ENCODE results near the gene PROC. TPM values are rescaled to one million over a fixed set of nuclear protein-coding genes. Genes with fewer than 3 reads are reported as not detected.
A peak's percentile ranks its signal among the peaks of the same experiment; 100 is the strongest.
"Not testable (repeated sequence)": the region's sequence is repeated elsewhere in the genome, so short reads cannot be mapped to it uniquely, and the experiment has no call there.

The PROC gene
- polyA plus RNA-seq, 4 donors, result 1.0 to 26.3 (median 4.9) TPM

DNA sequence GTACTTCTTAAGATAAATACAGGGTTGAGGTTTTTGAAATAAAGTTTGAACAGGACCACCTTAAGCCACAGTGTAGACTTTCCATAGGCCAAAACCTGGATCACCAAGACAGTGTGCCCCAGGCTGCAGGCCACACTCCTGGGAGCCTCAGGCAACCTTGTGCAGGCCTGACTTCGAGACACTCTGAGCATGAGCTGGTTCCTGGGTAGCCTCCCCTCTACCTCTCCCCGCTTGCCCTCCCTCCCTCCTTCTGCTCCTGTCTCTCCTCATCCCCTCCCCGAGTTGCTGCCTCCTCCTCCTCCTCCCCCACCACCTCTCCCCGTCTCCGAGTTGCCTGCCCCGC lies 10.6 kb upstream of the PROC start:
- FAIRE-seq, result no peak
- H3K4me3 ChIP-seq (ENCODE audit: low read depth in 1 of 3, low read length in 3 of 3), result peak overlapping the region in 2 of 3 donors; percentile 8 to 66
- DNase-seq, result no peak
- peaks cover 3 to 37% (median 9%) of the 10 kb centered on the region in 3 donors for H3K4me1 ChIP-seq (ENCODE audit: control insufficient read depth in 3 of 3, insufficient read depth in 2 of 3, low read depth in 1 of 3, low read length in 2 of 3)
- H3K27me3 ChIP-seq (ENCODE audit: control insufficient read depth in 3 of 3, insufficient read depth in 3 of 3, low read length in 3 of 3), result no peaks in the 10 kb centered on the region
- H3K36me3 ChIP-seq (ENCODE audit: control insufficient read depth in 3 of 3, insufficient read depth in 2 of 3, low read depth in 1 of 3, low read length in 3 of 3), result no peaks in the 10 kb centered on the region
- H3K9me3 ChIP-seq (ENCODE audit: control insufficient read depth in 2 of 2, insufficient read depth in 1 of 2, low read depth in 1 of 2, low read length in 1 of 2), result no peaks in the 10 kb centered on the region
- H3K27ac ChIP-seq (ENCODE audit: low read depth in 1 of 3, low read length in 2 of 3), result peak overlapping the region; percentile 9 to 88 (median 70)
- 1 to 3% (median 3%) methylated on average over 5 to 6 of the region's 6 CpGs for WGBS, 3 donors

DNA sequence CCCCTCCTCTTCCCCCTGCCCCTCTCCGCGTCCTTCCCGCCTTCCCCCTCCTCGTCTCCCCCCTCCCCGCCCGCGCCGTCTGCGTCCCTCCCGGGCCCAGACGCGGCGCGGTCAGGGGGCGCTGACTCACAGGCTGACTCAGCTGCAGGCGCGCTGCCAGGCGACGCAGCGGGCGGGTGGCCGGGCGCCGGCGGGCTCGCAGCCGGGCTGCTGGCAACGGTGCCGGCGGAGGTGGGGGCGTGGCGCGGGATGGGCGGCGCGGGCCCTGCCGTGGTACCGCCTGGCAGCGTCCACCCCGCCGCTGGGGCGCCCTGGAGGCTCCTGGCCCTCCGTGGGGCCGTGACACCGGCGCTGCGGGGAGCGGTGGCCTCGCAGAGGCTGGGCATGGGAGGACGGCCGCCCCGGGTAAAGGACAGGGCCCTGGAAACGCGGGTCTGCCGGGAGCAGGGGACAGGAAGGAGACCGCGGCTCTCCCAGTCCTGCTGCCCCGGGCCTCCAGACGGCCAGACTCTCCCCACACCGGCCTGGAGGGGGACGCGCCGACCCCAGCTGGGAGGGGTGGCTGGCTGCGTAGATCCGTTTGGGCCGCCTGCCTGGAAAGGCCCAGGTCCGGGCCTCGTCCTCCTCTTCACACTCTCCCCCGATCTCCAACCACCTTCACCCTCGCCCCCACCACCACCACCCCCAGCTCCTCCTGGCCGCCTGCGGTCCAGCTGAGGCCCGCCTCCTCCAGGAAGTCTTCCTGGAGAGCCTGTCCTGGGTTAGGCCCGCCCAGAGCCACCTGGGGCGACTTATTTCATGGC lies 10.0 kb upstream of the PROC start:
- WGBS, 3 donors, result 2 to 8% (median 6%) methylated on average over 44 to 75 of the region's 75 CpGs
- peaks cover 3 to 31% (median 7%) of the 10 kb centered on the region in 3 donors for H3K4me1 ChIP-seq (ENCODE audit: control insufficient read depth in 3 of 3, insufficient read depth in 2 of 3, low read depth in 1 of 3, low read length in 2 of 3)
- DNase-seq (peak; percentile 89 to 97), FAIRE-seq (no peak)
- peak overlapping the region; percentile 13 to 66 (median 55) for H3K4me3 ChIP-seq (ENCODE audit: low read depth in 1 of 3, low read length in 3 of 3)
- no peaks in the 10 kb centered on the region for H3K36me3 ChIP-seq (ENCODE audit: control insufficient read depth in 3 of 3, insufficient read depth in 2 of 3, low read depth in 1 of 3, low read length in 3 of 3)
- no peaks in the 10 kb centered on the region for H3K9me3 ChIP-seq (ENCODE audit: control insufficient read depth in 2 of 2, insufficient read depth in 1 of 2, low read depth in 1 of 2, low read length in 1 of 2)
- peak overlapping the region; percentile 89 to 97 (median 95) for H3K27ac ChIP-seq (ENCODE audit: low read depth in 1 of 3, low read length in 2 of 3)
- no peaks in the 10 kb centered on the region for H3K27me3 ChIP-seq (ENCODE audit: control insufficient read depth in 3 of 3, insufficient read depth in 3 of 3, low read length in 3 of 3)

DNA sequence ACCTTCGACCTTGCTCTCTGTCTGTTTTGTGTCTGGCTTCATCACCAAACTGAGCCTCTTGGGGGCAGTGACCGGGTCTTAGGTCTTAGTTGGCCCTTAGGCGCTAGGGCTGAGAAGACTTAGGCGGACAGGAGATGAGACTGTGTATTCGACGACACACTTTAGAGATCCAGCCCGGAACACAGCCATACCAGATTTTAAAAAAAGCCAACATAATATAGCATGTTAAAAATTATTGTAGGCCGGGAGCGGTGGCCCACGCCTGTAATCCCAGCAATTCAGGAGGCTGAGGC lies 9.5 kb upstream of the PROC start:
- Histone ChIP-seq H3K9me3 (ENCODE audit: control insufficient read depth in 2 of 2, insufficient read depth in 1 of 2, low read depth in 1 of 2, low read length in 1 of 2) (no peaks in the 10 kb centered on the region), H3K27me3 (ENCODE audit: control insufficient read depth in 3 of 3, insufficient read depth in 3 of 3, low read length in 3 of 3) (no peaks in the 10 kb centered on the region), H3K27ac (ENCODE audit: low read depth in 1 of 3, low read length in 2 of 3) (peak overlapping the region; percentile 89 to 97 (median 95)), H3K36me3 (ENCODE audit: control insufficient read depth in 3 of 3, insufficient read depth in 2 of 3, low read depth in 1 of 3, low read length in 3 of 3) (no peaks in the 10 kb centered on the region), H3K4me3 (ENCODE audit: low read depth in 1 of 3, low read length in 3 of 3) (peak overlapping the region in 2 of 3 donors; percentile 55 to 66), H3K4me1 (ENCODE audit: control insufficient read depth in 3 of 3, insufficient read depth in 2 of 3, low read depth in 1 of 3, low read length in 2 of 3) (peaks cover 3 to 27% (median 7%) of the 10 kb centered on the region in 3 donors)
- DNase-seq (no peak), FAIRE-seq (no peak)
- WGBS, 3 donors, result 70 to 84% (median 77%) methylated on average over 10 of the region's 10 CpGs

DNA sequence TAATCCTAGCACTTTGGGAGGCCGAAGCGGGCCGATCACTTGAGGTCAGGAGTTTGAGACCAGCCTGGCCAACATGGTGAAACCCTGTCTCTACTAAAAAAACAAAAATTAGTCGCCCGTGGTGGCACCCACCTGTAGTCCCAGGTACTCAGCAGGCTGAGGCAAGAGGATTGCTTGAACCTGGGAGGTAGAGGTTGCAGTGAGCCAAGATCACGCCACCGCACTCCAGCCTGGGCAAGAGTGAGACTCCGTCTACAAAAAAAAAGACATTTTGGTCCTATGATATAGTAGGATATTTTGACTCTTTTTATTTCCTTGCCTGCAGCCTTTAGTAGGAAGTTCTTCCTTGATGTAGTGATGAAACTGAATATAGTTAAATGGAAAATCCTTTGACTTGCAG lies 8.5 kb upstream of the PROC start:
- FAIRE-seq, result not testable (repeated sequence)

DNA sequence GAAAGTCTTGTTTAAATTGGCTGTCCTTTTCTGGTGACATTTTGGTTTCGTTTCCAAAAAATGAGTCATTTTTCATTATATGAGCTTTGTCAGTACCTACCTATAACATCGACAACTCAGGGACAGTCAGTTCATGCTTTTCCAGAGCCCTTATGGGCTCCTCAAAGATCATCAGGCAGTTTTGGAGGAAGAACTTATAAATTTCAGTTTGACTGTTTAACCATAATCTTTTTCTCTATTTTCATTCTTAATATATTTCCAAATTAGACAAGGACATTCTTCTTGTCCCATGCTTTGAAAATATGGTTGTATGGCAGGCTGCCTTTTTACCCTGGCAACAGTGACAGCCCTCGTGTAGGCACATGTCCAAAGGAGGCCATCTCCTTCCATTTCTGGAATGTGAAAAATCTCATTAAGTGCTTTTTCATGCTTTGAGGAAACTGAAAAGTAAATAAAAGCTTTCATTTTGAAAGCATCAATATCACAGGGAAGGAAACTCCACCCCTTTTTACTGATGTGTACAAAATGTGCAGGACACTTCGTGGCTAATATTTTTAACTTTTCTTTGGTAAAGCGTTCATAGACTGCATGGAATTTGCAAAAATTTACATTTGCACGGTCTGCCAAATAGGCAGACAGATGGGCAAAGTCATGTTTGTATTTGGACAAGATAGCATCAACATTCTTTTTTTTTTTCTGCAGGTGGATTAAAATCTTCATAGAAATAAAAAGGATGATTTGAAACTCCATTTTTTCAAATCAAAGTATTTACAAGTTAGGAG lies 7.2 kb upstream of the PROC start:
- WGBS, 3 donors, result 22 to 38% (median 34%) methylated on average over 6 of the region's 6 CpGs
- Histone ChIP-seq H3K4me1 (ENCODE audit: control insufficient read depth in 3 of 3, insufficient read depth in 2 of 3, low read depth in 1 of 3, low read length in 2 of 3) (peaks cover 3 to 19% (median 4%) of the 10 kb centered on the region in 3 donors), H3K27me3 (ENCODE audit: control insufficient read depth in 3 of 3, insufficient read depth in 3 of 3, low read length in 3 of 3) (no peaks in the 10 kb centered on the region), H3K4me3 (ENCODE audit: low read depth in 1 of 3, low read length in 3 of 3) (no peak overlapping the region), H3K36me3 (ENCODE audit: control insufficient read depth in 3 of 3, insufficient read depth in 2 of 3, low read depth in 1 of 3, low read length in 3 of 3) (no peaks in the 10 kb centered on the region), H3K9me3 (ENCODE audit: control insufficient read depth in 2 of 2, insufficient read depth in 1 of 2, low read depth in 1 of 2, low read length in 1 of 2) (no peaks in the 10 kb centered on the region), H3K27ac (ENCODE audit: low read depth in 1 of 3, low read length in 2 of 3) (peak overlapping the region in 2 of 3 donors; percentile 32 to 76)
- FAIRE-seq (no peak), DNase-seq (peak in 1 of 2 donors; percentile 17)

More for the DNA sequence above, 8.5 kb upstream of the PROC start:
- H3K4me3 ChIP-seq (ENCODE audit: low read depth in 1 of 3, low read length in 3 of 3); H3K27me3 ChIP-seq (ENCODE audit: control insufficient read depth in 3 of 3, insufficient read depth in 3 of 3, low read length in 3 of 3); H3K27ac ChIP-seq (ENCODE audit: low read depth in 1 of 3, low read length in 2 of 3); H3K36me3 ChIP-seq (ENCODE audit: control insufficient read depth in 3 of 3, insufficient read depth in 2 of 3, low read depth in 1 of 3, low read length in 3 of 3); DNase-seq; H3K9me3 ChIP-seq (ENCODE audit: control insufficient read depth in 2 of 2, insufficient read depth in 1 of 2, low read depth in 1 of 2, low read length in 1 of 2): not testable (repeated sequence)
- 96 to 97% (median 97%) methylated on average over 8 of the region's 8 CpGs for WGBS, 3 donors
- H3K4me1 ChIP-seq (ENCODE audit: control insufficient read depth in 3 of 3, insufficient read depth in 2 of 3, low read depth in 1 of 3, low read length in 2 of 3), result peaks cover 3 to 23% (median 7%) of the 10 kb centered on the region in 3 donors

DNA sequence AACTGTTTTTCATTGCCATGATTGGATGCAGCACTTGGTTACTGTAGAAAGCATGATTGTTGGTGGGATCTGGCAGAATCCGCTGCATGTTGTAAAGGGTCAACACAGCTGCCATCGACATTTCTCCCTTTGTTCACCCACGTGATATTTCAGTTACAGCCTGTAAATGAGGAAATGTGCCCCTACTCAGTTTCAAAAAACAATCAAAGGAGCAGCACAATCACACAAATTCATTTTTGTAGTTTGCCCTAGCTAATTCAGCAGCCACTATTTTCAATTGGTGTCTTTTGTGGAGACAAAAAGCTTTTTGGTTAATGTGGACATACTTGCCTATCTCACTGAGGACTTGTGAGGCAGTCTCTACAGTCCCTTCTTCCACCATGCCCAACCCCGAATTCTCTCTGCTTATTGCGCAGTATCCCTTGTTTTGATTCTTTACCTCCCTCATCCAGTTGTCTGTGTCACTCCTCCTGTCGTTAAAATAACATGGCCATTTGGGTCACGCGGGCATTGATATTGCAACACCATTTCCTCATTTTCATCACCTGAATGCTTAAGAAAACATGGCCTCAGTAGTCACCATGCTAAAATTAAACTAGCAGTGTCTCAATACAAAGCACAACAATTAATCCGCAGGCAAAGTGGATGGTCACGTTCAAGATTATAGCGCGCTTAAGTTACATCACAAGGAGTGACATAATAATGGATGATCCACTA lies 6.4 kb upstream of the PROC start:
- Histone ChIP-seq H3K27me3 (ENCODE audit: control insufficient read depth in 3 of 3, insufficient read depth in 3 of 3, low read length in 3 of 3) (no peaks in the 10 kb centered on the region), H3K4me3 (ENCODE audit: low read depth in 1 of 3, low read length in 3 of 3) (no peak overlapping the region), H3K9me3 (ENCODE audit: control insufficient read depth in 2 of 2, insufficient read depth in 1 of 2, low read depth in 1 of 2, low read length in 1 of 2) (no peaks in the 10 kb centered on the region), H3K4me1 (ENCODE audit: control insufficient read depth in 3 of 3, insufficient read depth in 2 of 3, low read depth in 1 of 3, low read length in 2 of 3) (peaks cover 3 to 27% (median 4%) of the 10 kb centered on the region in 3 donors), H3K36me3 (ENCODE audit: control insufficient read depth in 3 of 3, insufficient read depth in 2 of 3, low read depth in 1 of 3, low read length in 3 of 3) (no peaks in the 10 kb centered on the region), H3K27ac (ENCODE audit: low read depth in 1 of 3, low read length in 2 of 3) (peak overlapping the region in 1 of 3 donors; percentile 0)
- no peak for DNase-seq
- no peak for FAIRE-seq
- 69 to 81% (median 76%) methylated on average over 12 of the region's 12 CpGs for WGBS, 3 donors

DNA sequence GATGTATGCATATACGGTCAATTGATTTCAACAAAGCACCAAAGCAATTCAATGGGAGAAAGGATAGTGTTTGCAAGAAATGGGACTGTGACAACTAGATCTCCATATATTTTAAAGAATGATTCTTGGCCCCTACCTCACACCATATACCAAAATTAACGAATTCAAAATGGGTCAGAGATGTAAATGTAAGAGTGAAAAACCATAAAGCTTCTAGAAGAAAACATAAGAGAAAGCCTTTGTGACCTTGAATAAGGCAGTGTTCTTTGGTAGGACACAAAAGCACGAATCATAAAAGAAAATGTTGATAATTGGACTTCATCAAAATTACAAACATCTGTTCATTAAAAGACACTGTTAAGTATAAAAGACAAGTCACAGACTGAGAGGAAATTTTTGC lies 5.0 kb upstream of the PROC start:
- peaks cover 0 to 22% (median 4%) of the 10 kb centered on the region in 3 donors for H3K4me1 ChIP-seq (ENCODE audit: control insufficient read depth in 3 of 3, insufficient read depth in 2 of 3, low read depth in 1 of 3, low read length in 2 of 3)
- no peaks in the 10 kb centered on the region for H3K9me3 ChIP-seq (ENCODE audit: control insufficient read depth in 2 of 2, insufficient read depth in 1 of 2, low read depth in 1 of 2, low read length in 1 of 2)
- WGBS, 3 donors, result 91 to 95% (median 95%) methylated on average over 3 of the region's 3 CpGs
- DNase-seq, result no peak
- no peak for FAIRE-seq
- H3K27ac ChIP-seq (ENCODE audit: low read depth in 1 of 3, low read length in 2 of 3), result no peak overlapping the region
- no peak overlapping the region for H3K4me3 ChIP-seq (ENCODE audit: low read depth in 1 of 3, low read length in 3 of 3)
- no peaks in the 10 kb centered on the region for H3K36me3 ChIP-seq (ENCODE audit: control insufficient read depth in 3 of 3, insufficient read depth in 2 of 3, low read depth in 1 of 3, low read length in 3 of 3)
- peaks cover 0 to 2% (median 0%) of the 10 kb centered on the region in 3 donors for H3K27me3 ChIP-seq (ENCODE audit: control insufficient read depth in 3 of 3, insufficient read depth in 3 of 3, low read length in 3 of 3)

All from small intestine (tissue), 7 donors.